ENCODE results near the gene MPP3. TPM values are rescaled to one million over a fixed set of nuclear protein-coding genes. Genes with fewer than 3 reads are reported as not detected.

MPP3 gene
- total RNA-seq, 1 donor from 2014 or later = 0.47 TPM

DNA sequence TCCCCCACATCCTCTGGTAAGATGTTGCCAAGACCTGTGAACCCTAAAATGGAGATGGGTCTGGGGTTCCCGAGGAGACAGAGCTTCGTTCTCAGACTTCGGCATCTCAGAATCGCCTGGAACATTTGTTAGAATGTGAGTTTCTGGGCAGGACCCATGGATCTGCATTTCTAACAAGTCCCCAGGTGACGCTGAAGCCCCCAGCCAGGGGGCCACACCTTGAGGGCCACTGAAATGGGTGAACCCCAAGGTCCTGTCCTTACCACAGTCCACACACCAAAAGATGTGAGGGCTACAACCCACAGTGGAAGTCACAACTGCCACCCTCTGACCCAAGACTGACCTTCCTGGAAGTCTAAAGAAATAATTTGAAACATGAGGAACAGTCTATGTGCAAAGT, 14.0 kb downstream of the MPP3 start:
- H3K9me3 Mint-ChIP-seq = no peaks in the 10 kb centered on the region
- intact Hi-C loops (cut with micrococcal nuclease) = no loop called here
- H3K27me3 Mint-ChIP-seq (ENCODE audit: insufficient read depth) = peaks cover 9% of the 10 kb centered on the region
- H3K4me1 Mint-ChIP-seq (ENCODE audit: low read depth) = no peaks in the 10 kb centered on the region
- H3K36me3 Mint-ChIP-seq (ENCODE audit: low read depth) = no peaks in the 10 kb centered on the region
- DNase-seq (ENCODE audit: low spot score) = no peak
- H3K27ac Mint-ChIP-seq = no peak overlapping the region
- H3K4me3 Mint-ChIP-seq = no peak overlapping the region

DNA sequence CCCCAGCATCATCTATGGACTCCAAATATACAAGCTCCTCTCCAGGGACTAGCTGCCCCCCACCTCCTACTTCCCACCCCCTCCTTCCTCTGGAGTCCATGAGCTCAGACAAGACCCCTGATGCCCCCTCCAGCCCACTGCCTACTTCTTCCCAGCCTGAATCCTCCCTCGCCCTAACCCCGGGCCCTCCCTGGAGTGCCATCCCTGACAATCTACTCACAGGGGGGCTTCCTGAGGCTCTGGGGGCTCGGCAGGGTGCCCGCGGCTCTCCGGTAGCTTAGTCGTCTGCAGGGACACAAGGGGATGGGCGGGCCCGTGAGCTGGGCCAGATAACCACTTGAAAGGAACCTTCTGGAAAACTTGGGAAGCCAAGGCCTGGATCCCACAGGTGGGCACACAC, 15.1 kb downstream of the MPP3 start:
- no peak for DNase-seq (ENCODE audit: low spot score)
- intact Hi-C loops (cut with micrococcal nuclease) = no loop called here
- Mint-ChIP-seq H3K4me1 (ENCODE audit: low read depth) (no peaks in the 10 kb centered on the region), H3K36me3 (ENCODE audit: low read depth) (no peaks in the 10 kb centered on the region), H3K27me3 (ENCODE audit: insufficient read depth) (peaks cover 9% of the 10 kb centered on the region), H3K4me3 (no peak overlapping the region), H3K27ac (no peak overlapping the region), H3K9me3 (no peaks in the 10 kb centered on the region)

DNA sequence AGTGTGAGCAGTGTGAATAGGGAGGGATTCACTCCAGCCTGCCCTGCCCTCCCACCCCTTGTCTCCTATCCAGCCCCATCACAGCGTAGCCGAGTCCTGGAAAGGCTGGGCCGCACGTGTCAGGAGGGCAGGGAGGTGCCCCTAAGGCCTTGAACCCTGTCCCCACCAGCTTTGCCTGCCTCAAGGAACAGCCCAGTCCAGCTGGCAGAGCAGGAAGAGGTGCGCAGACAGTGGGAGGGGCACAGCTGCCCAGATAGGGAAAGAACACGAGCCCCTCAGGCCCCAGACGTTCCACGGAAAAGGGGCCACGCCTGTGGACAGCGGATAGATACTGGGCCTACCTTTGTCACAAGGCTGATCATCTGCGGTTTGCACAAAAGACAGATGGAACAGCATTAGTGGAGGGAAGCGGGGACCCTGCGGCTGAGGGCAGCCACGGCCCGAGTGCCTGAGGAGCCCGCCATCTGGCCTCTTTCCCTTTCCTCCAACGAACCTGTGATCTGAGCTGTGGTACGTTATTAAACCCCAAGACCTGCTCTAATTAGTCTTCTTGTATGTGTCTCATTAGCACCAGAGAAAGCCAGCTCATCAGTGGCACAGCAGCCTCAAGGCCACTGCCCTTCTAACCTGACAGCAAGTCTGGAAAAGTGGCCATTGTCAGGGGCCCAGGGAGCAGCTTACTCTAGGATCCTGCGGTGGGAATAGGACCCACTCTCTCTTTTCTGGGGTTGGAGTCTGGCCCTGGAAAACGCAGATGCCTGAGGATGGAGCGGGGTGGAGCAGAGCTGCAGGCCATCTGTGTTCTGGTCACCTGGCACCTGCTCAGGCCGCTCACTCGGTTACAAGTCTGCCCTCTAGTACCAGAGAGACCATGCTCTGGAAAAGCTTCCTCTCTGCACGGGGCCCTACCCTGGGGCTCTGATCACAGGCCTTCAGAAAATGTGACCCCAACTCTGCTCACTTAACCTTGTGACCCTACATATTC, 16.3 kb downstream of the MPP3 start:
- intact Hi-C loops (cut with micrococcal nuclease) = no loop called here
- no peak for DNase-seq (ENCODE audit: low spot score)
- Mint-ChIP-seq H3K27me3 (ENCODE audit: insufficient read depth) (peaks cover 11% of the 10 kb centered on the region), H3K36me3 (ENCODE audit: low read depth) (no peaks in the 10 kb centered on the region), H3K27ac (no peak overlapping the region), H3K9me3 (no peaks in the 10 kb centered on the region), H3K4me1 (ENCODE audit: low read depth) (no peaks in the 10 kb centered on the region), H3K4me3 (no peak overlapping the region)

DNA sequence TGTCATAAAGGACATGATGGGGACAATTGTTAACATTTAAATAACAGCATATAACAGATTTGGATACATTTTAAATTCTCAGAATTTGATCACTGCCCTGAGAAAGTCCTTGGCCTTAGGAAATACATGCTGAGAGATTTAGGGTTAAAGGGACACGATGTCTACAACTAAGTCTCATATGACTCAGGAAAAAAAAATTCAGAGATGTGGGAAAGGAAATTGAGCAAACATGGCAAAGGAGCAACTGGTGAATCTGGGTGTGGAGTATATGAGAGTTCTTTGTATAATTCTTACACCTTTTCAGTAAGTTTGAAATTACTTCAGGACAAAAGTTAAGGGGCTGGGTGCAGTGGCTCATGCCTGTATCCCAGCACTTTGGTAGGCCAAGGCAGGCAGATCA, 18.2 kb downstream of the MPP3 start:
- Mint-ChIP-seq H3K27me3 (ENCODE audit: insufficient read depth) (peaks cover 17% of the 10 kb centered on the region), H3K36me3 (ENCODE audit: low read depth) (no peaks in the 10 kb centered on the region), H3K4me1 (ENCODE audit: low read depth) (no peaks in the 10 kb centered on the region), H3K27ac (no peak overlapping the region), H3K9me3 (no peaks in the 10 kb centered on the region), H3K4me3 (no peak overlapping the region)
- intact Hi-C loops (cut with micrococcal nuclease) = no loop called here
- DNase-seq (ENCODE audit: low spot score) = no peak

DNA sequence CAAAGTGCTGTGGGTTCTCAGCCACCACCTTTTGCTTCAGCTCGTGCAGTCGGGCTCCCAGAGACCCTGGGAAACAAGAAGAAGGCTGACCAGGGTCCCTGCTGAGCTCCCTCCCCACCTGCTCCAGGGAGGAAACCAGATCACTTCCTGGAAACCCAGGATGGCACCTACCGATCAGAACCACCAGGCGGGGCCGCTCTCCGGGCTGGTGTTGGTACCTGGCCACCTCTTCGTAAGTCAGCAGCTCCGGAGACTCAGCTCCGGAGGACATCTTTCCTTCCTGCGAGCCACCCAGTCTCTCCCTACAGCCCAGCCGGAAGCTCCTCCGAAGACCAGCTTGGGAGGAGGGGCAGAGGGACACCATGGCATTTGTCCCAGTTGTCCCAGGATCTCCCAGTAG, 18.9 kb downstream of the MPP3 start:
- Mint-ChIP-seq H3K36me3 (ENCODE audit: low read depth) (no peaks in the 10 kb centered on the region), H3K27ac (no peak overlapping the region), H3K9me3 (no peaks in the 10 kb centered on the region), H3K4me3 (no peak overlapping the region), H3K4me1 (ENCODE audit: low read depth) (no peaks in the 10 kb centered on the region), H3K27me3 (ENCODE audit: insufficient read depth) (peaks cover 17% of the 10 kb centered on the region)
- intact Hi-C loops (cut with micrococcal nuclease) = no loop called here
- DNase-seq (ENCODE audit: low spot score) = no peak

DNA sequence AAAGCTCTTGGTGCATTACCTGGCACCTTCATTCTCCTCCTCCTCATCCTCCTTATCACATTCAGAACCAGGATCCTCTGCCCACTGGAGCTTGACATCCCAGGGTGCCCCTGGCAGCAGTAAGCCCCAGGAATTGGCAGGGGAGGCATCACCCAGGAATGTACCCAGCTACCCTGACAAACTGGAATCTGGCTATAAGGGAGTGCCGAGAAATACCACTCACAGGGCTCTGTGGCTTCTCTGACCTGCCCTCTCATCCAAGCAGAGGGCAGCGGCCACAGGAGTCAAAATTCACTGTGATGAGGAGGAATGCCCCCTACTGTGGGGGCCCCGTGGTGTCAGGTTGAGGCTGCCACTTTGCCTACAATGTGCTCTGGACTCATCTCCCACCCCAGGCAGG, 19.6 kb downstream of the MPP3 start:
- H3K36me3 Mint-ChIP-seq (ENCODE audit: low read depth) = no peaks in the 10 kb centered on the region
- H3K4me1 Mint-ChIP-seq (ENCODE audit: low read depth) = no peaks in the 10 kb centered on the region
- H3K9me3 Mint-ChIP-seq = no peaks in the 10 kb centered on the region
- DNase-seq (ENCODE audit: low spot score) = no peak
- intact Hi-C loops (cut with micrococcal nuclease) = no loop called here
- no peak overlapping the region for H3K27ac Mint-ChIP-seq
- no peak overlapping the region for H3K4me3 Mint-ChIP-seq
- H3K27me3 Mint-ChIP-seq (ENCODE audit: insufficient read depth) = peaks cover 17% of the 10 kb centered on the region

DNA sequence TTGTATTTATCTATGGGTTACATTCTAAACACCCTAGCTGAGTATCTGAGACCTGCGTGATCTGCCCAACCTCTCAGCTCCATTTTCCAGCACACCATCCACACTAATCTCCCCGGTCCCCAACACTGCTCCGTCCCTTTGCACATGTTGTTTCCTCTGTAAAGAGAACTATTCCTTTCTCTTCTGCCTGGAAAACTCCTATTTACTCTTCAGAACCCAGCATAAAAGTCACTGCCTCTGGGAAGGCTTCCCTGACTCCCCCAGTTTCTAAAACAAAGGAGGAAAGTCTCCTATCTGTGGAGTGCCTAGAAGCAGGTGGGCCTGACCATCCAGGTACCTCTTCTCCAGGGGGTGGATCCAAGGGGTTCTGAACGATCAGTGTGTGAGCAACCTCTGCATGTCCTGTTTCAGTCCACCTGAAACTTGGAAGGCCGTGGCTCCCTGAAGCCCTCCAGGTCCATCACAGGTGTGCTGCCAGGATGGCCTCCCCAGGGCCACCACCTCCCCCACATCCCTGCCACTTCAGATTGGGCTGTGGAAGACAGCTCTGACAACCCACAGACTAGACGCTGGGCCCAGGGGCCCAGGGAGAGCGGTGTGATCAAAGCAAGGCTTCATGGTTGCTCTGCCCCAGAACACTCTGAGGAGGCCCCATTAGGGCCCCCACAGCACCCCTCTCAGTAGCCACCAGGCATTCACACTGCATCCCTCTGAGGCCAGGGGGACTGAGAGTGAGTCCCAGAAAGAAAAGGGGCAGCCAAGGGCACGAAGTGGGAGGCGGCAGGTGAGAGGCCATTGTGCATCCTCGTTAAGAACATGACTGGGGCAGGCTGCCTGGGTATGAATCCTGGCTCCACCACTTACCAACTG, 20.3 kb downstream of the MPP3 start:
- H3K27me3 Mint-ChIP-seq (ENCODE audit: insufficient read depth) = peaks cover 17% of the 10 kb centered on the region
- H3K9me3 Mint-ChIP-seq = no peaks in the 10 kb centered on the region
- H3K4me3 Mint-ChIP-seq = no peak overlapping the region
- no peak for DNase-seq (ENCODE audit: low spot score)
- H3K4me1 Mint-ChIP-seq (ENCODE audit: low read depth) = no peaks in the 10 kb centered on the region
- H3K27ac Mint-ChIP-seq = no peak overlapping the region
- intact Hi-C loops (cut with micrococcal nuclease) = no loop called here
- no peaks in the 10 kb centered on the region for H3K36me3 Mint-ChIP-seq (ENCODE audit: low read depth)

DNA sequence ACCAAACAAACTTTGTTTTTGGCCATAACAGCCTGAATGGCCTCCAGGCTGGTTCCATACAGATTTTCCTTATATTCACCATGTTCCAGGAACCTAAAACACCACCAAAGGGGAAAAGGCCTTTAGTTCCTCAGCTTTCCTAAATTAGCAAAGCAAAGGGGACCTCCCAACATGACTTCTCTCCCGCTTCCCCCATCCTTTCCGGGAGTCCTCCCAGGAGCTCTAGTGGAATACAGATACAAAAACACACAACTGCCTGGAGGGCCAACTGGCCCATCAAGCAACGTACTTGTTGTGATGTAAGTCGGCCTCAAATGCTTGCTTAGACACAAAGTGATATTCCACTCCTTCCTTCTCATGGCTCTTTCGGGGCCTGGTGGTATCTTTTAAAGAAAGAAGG, 22.1 kb downstream of the MPP3 start:
- H3K36me3 Mint-ChIP-seq (ENCODE audit: low read depth) = no peaks in the 10 kb centered on the region

DNA sequence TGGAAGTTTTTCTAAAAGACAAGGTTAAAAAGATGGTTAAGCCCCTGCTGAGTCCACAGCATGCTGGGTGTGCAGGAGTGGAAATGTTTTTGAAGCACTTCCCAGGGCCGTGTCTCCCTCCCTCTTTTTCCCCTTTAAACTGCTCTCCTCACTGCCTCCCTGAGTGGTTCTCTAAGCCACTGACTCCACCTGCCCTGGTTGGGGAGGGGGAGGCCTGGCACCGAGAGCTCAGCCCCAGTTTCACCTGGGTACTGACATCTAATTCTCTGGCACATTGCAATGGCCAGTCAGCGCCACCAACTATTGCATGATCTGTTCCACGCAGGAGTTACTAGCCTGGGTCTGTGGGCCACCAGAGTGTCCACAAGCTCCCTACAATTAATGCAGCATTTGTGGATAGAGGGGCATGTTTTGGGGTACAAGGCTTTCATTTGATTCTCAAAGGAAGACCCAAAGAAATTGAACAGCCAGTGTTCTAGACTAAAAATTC, 22.7 kb downstream of the MPP3 start:
- no peak overlapping the region for H3K4me3 Mint-ChIP-seq
- DNase-seq (ENCODE audit: low spot score) = no peak
- no peaks in the 10 kb centered on the region for H3K9me3 Mint-ChIP-seq
- H3K27ac Mint-ChIP-seq = no peak overlapping the region
- peaks cover 24% of the 10 kb centered on the region for H3K27me3 Mint-ChIP-seq (ENCODE audit: insufficient read depth)
- H3K4me1 Mint-ChIP-seq (ENCODE audit: low read depth) = no peaks in the 10 kb centered on the region
- intact Hi-C loops (cut with micrococcal nuclease) = no loop called here
- no peaks in the 10 kb centered on the region for H3K36me3 Mint-ChIP-seq (ENCODE audit: low read depth)

More for the DNA sequence above, 22.1 kb downstream of the MPP3 start:
- no peaks in the 10 kb centered on the region for H3K4me1 Mint-ChIP-seq (ENCODE audit: low read depth)
- DNase-seq (ENCODE audit: low spot score) = no peak
- intact Hi-C loops (cut with micrococcal nuclease) = no loop called here
- H3K4me3 Mint-ChIP-seq = no peak overlapping the region
- H3K27me3 Mint-ChIP-seq (ENCODE audit: insufficient read depth) = peaks cover 19% of the 10 kb centered on the region
- no peaks in the 10 kb centered on the region for H3K9me3 Mint-ChIP-seq
- H3K27ac Mint-ChIP-seq = no peak overlapping the region

DNA sequence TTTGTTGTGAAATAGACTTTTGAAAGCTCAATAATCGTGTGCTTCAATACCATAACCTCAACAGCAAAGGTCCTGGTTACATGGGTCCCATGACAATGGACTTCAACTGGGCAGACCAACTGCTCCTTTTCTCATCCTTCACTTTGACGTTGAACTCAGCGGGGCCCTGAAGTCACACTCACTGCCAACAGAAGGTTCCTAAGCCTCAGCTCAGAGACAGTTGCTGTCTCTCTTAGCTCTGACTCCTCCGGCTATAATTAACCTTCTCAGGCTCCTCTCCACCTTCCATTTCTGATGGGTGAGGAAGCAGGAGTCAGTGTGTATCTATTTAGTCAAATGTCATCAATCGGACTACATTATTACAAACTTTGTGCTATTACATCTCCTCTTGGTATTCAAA, 23.8 kb downstream of the MPP3 start:
- Mint-ChIP-seq H3K27me3 (ENCODE audit: insufficient read depth) (peaks cover 27% of the 10 kb centered on the region), H3K9me3 (no peaks in the 10 kb centered on the region), H3K27ac (no peak overlapping the region), H3K36me3 (ENCODE audit: low read depth) (no peaks in the 10 kb centered on the region), H3K4me3 (no peak overlapping the region), H3K4me1 (ENCODE audit: low read depth) (no peaks in the 10 kb centered on the region)
- intact Hi-C loops (cut with micrococcal nuclease) = no loop called here
- DNase-seq (ENCODE audit: low spot score) = no peak

DNA sequence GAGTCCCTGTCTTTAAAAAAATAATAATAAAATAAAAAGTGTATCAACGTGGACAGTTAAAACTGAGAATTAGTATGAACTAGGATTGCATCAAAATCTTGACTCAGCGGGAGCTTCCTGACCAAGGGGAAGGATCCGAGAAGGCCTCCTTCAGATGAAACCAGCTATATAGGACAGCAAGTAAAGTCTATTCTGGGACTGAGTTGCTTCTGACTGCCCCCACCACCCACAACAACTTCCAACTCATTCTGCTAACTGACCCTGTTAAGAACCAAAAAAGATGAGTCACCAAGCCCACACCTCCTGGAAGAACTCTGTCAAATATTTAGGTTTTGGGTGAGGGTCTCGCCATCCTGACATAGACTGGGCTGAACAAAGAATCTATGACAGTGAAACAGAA, 24.9 kb downstream of the MPP3 start:
- DNase-seq (ENCODE audit: low spot score) = no peak
- no peaks in the 10 kb centered on the region for H3K9me3 Mint-ChIP-seq
- peaks cover 36% of the 10 kb centered on the region for H3K27me3 Mint-ChIP-seq (ENCODE audit: insufficient read depth)
- intact Hi-C loops (cut with micrococcal nuclease) = no loop called here
- H3K27ac Mint-ChIP-seq = no peak overlapping the region
- no peak overlapping the region for H3K4me3 Mint-ChIP-seq
- H3K4me1 Mint-ChIP-seq (ENCODE audit: low read depth) = no peaks in the 10 kb centered on the region
- no peaks in the 10 kb centered on the region for H3K36me3 Mint-ChIP-seq (ENCODE audit: low read depth)

DNA sequence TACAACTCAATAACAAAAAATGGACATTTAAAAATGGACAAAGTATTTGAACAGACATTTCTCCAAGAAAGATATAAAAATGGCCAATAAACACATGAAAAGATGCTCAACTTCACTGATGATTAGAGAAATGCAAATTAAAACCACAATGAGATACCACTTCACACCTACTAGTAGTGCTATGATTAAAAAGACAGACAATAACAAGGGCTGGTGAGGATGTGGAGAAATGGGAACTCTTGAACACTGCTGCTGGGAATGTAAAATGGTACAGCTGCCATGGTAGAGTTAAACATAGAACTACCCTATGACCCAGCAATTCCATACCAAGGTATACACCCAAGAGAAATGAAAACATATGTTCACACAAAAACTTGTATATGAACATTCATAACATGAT, 27.8 kb downstream of the MPP3 start:
- no peak for DNase-seq (ENCODE audit: low spot score)
- H3K4me1 Mint-ChIP-seq (ENCODE audit: low read depth) = no peaks in the 10 kb centered on the region
- H3K36me3 Mint-ChIP-seq (ENCODE audit: low read depth) = no peaks in the 10 kb centered on the region
- H3K4me3 Mint-ChIP-seq = no peak overlapping the region
- H3K27ac Mint-ChIP-seq = no peak overlapping the region
- peaks cover 26% of the 10 kb centered on the region for H3K27me3 Mint-ChIP-seq (ENCODE audit: insufficient read depth)
- no peaks in the 10 kb centered on the region for H3K9me3 Mint-ChIP-seq
- intact Hi-C loops (cut with micrococcal nuclease) = no loop called here

DNA sequence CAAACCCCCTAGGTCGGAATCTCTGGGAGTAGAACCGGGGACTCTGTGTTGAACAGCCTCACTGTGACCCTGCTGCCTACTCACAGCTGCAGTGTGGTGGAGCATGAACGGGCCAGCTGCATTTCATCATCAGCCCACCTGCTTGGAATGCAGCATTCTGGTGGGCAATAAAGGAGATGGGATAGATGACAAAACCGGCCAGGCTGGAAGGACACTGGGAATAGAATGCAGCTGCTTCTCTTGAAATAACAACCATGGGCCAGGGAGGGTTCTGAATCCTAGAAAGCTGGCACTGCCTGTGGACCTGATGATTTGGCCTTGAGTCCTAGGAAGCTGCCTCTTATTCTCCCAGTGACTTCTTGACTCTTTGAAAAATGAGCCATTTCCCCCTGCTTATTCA, 29.2 kb downstream of the MPP3 start:
- peaks cover 26% of the 10 kb centered on the region for H3K27me3 Mint-ChIP-seq (ENCODE audit: insufficient read depth)
- no peak for DNase-seq (ENCODE audit: low spot score)

More for the DNA sequence above, 29.2 kb downstream of the MPP3 start:
- intact Hi-C loops (cut with micrococcal nuclease) = no loop called here
- Mint-ChIP-seq H3K36me3 (ENCODE audit: low read depth) (no peaks in the 10 kb centered on the region), H3K27ac (no peak overlapping the region), H3K4me1 (ENCODE audit: low read depth) (no peaks in the 10 kb centered on the region), H3K9me3 (no peaks in the 10 kb centered on the region), H3K4me3 (no peak overlapping the region)
